HepG2 (cell line): ENCODE results near the gene ABCC5. TPM values are rescaled to one million over a fixed set of nuclear protein-coding genes. Genes with fewer than 3 reads are reported as not detected.

Source experiments
- ATAC-seq: fragments of 200-7000 bp; cut with Tn5 transposase; 3 replicates; pipeline ENCODE4 v1.9.1; 2020; ENCODE audit warnings: mild to moderate bottlenecking, moderate library complexity
- BruUV-seq: library from RNA; stranded (reverse); fragments of 400-500 nt; replicated peaks from 2 replicates; lab custom pipeline; 2021; lab: Mats Ljungman, UMichigan
- CTCF ChIA-PET: fragments of 300-600 bp; formaldehyde crosslinking; extraction: SDS; loops from one replicate; lab custom pipeline; 2021; ENCODE audit warnings: low total read pairs, inconsistent platforms, low intra/inter-chr PET ratio; lab: Yijun Ruan, JAX
- POLR2A ChIA-PET: fragments of 350-600 bp; sonication (Branson Sonifier 250); formaldehyde crosslinking; loops from one replicate; lab custom pipeline; 2020; ENCODE audit warnings: antibody characterized with exemption, inconsistent platforms; lab: Yijun Ruan, JAX
- DNase-seq: peaks from one replicate; pipeline ENCODE4 v3.0.0-alpha.2; 2015; ENCODE audit warnings: low spot score
- FAIRE-seq: peaks from 3 replicates; lab custom pipeline; 2011; peaks lifted over from hg19 to GRCh38; lab: Jason Lieb, UNC
- H2AFZ ChIP-seq: one replicate; pipeline ENCODE4 v1.6.1; 2011; ENCODE audit warnings: low read length, inconsistent platforms
- H3K27ac ChIP-seq: fragments of 300-600 bp; 3 replicates; pipeline ENCODE4 v1.8.0; 2011; ENCODE audit warnings: mixed run types, mild to moderate bottlenecking, mixed read lengths, low read length, inconsistent platforms; ENCODE audit not compliant: insufficient read depth; ENCODE audit errors: extremely low read length
- H3K27me3 ChIP-seq, 2 experiments: fragments of 200-600 bp in 1 of 2; 2 replicates in 1 of 2; 3 replicates in 1 of 2; pipeline versions ENCODE4 v1.6.0 to v1.8.0; 2011; ENCODE audit warnings: low read length in 2 of 2, mild to moderate bottlenecking in 2 of 2, moderate library complexity in 2 of 2, inconsistent platforms in 1 of 2; ENCODE audit not compliant: insufficient read depth in 2 of 2, control insufficient read depth in 1 of 2
- H3K36me3 ChIP-seq, 2 experiments: fragments of 200-600 bp in 1 of 2; replicated peaks in 1 of 2; 2 replicates in 1 of 2; 3 replicates in 1 of 2; pipeline versions ENCODE4 v1.5.1 to v1.8.0; 2011; ENCODE audit warnings: low read length in 2 of 2, inconsistent platforms in 1 of 2; ENCODE audit not compliant: insufficient read depth in 2 of 2, control insufficient read depth in 1 of 2
- H3K4me1 ChIP-seq: 2 replicates; pipeline ENCODE4 v1.5.1; 2012; ENCODE audit warnings: low read length, inconsistent platforms; ENCODE audit not compliant: insufficient read depth
- H3K4me2 ChIP-seq: 2 replicates; pipeline ENCODE4 v1.6.0; 2011; ENCODE audit warnings: low read depth, low read length, inconsistent platforms
- H3K4me3 ChIP-seq, 3 experiments: fragments of 200-600 bp in 1 of 3; sonication (generic), shearing (Covaris generic) in 1 of 3; replicated peaks in 1 of 3; 2 replicates each; pipeline ENCODE4 v1.5.1; 2011 to 2016; ENCODE audit warnings: low read length in 3 of 3, inconsistent platforms in 2 of 3, low read depth in 2 of 3, mild to moderate bottlenecking in 2 of 3, control low read depth in 1 of 3, mixed read lengths in 1 of 3; ENCODE audit not compliant: insufficient read depth in 1 of 3
- H3K79me2 ChIP-seq: one replicate; pipeline ENCODE4 v1.6.1; 2011; ENCODE audit warnings: low read length, inconsistent platforms; ENCODE audit not compliant: insufficient read depth
- H3K9ac ChIP-seq: 2 replicates; pipeline ENCODE4 v1.6.0; 2011; ENCODE audit warnings: mild to moderate bottlenecking, low read depth, low read length, inconsistent platforms; ENCODE audit not compliant: insufficient read depth
- H3K9me3 ChIP-seq: 2 replicates; pipeline ENCODE4 v1.5.1; 2012; ENCODE audit warnings: mild to moderate bottlenecking, low read length
- H4K20me1 ChIP-seq: 2 replicates; pipeline ENCODE4 v1.6.0; 2011; ENCODE audit warnings: inconsistent platforms, mild to moderate bottlenecking, low read length, moderate library complexity; ENCODE audit not compliant: insufficient read depth
- CBX2 ChIP-seq, 2 experiments: fragments of 200-600 bp in 1 of 2; sonication (generic); formaldehyde crosslinking in 1 of 2; IDR thresholded peaks; 2 replicates each; pipeline versions ENCODE4 v1.7.0 to v1.8.1; 2018 to 2022; ENCODE audit warnings: low read depth in 2 of 2, low read length in 1 of 2, mild to moderate bottlenecking in 1 of 2, missing genetic modification reagents in 1 of 2
- CCAR2 ChIP-seq: fragments of 200-400 bp; formaldehyde crosslinking; optimal IDR thresholded peaks from 2 replicates; pipeline ENCODE3; 2018; ENCODE audit warnings: low read depth, mild to moderate bottlenecking, low read length, moderate library complexity
- DNMT3B ChIP-seq: conservative IDR thresholded peaks from 2 replicates; pipeline ENCODE4 v1.6.1; 2016; ENCODE audit warnings: missing biosample characterization, control low read depth
- MAFF ChIP-seq: IDR thresholded peaks from 2 replicates; pipeline ENCODE4 v1.6.1; 2011; ENCODE audit warnings: low read depth, low read length, improper control_type of control experiment
- RXRA ChIP-seq: sonication (generic); formaldehyde crosslinking; IDR thresholded peaks from 2 replicates; pipeline ENCODE4 v1.5.1; 2020; ENCODE audit warnings: missing genetic modification reagents
- ZKSCAN8 ChIP-seq: IDR thresholded peaks from 2 replicates; pipeline ENCODE4 v1.6.1; 2016; ENCODE audit warnings: borderline replicate concordance, missing genetic modification reagents, missing compliant biosample characterization
- ZNF280B ChIP-seq: sonication (generic); formaldehyde crosslinking; IDR thresholded peaks from 2 replicates; pipeline ENCODE4 v1.5.0; 2020; ENCODE audit warnings: missing genetic modification reagents, mild to moderate bottlenecking, borderline replicate concordance
- ZNF547 ChIP-seq: sonication (generic); formaldehyde crosslinking; IDR thresholded peaks from 2 replicates; pipeline ENCODE4 v1.5.1; 2020; ENCODE audit warnings: mild to moderate bottlenecking, missing genetic modification reagents
- ZNF576 ChIP-seq: sonication (generic); formaldehyde crosslinking; IDR thresholded peaks from 2 replicates; pipeline ENCODE4 v1.4.0; 2020; ENCODE audit warnings: mild to moderate bottlenecking, missing genetic modification reagents
- ZSCAN29 ChIP-seq: sonication (generic); formaldehyde crosslinking; conservative IDR thresholded peaks from 2 replicates; pipeline ENCODE4 v1.4.0; 2020; ENCODE audit warnings: mild to moderate bottlenecking, missing genetic modification reagents
- WGBS: methylation state at CpG from one replicate; pipeline ENCODE4 v1.1.6; 2017; ENCODE audit warnings: low lambda C conversion rate; 5-methylcytosine and 5-hydroxymethylcytosine counted together
- in situ Hi-C: cut with HindIII; loops from 2 replicates; pipeline ENCODE4 v1.10.0; 2017; ENCODE audit warnings: low pct_unique_long_range_greater_than_20kb; ENCODE audit not compliant: extremely low pct_ligation_motif_present
- intact Hi-C: fragments of 100-400 bp; cut with micrococcal nuclease; formaldehyde crosslinking; loops from one replicate; pipeline ENCODE4 v1.10.0; 2022; ENCODE audit not compliant: unreplicated experiment
- polyA plus RNA-seq, 8 experiments: library from polyadenylated mRNA; depleted of rRNA in 3 of 8; stranded (reverse) in 7 of 8; unstranded in 1 of 8; fragments of >200 nt; fragmentation: Illumina TruSeq in 4 of 8; extraction: Trizol in 4 of 8; gene quantifications; 2 replicates each; pipeline versions ENCODE4 v1.2.1 to v1.2.3, GENCODE V29; 2011 to 2016; ENCODE audit warnings: low read depth in 4 of 8, missing spikeins in 1 of 8, mixed read lengths in 1 of 8; ENCODE audit not compliant: insufficient read depth in 1 of 8
- total RNA-seq, 5 experiments: library from RNA; depleted of rRNA; stranded (reverse); fragments of >200 nt; fragmentation: Illumina TruSeq; extraction: Trizol; gene quantifications; 2 replicates each; pipeline ENCODE4 v1.2.3, GENCODE V29; 2016; ENCODE audit warnings: low read depth in 1 of 5

ABCC5 gene
- total and polyA plus RNA-seq, 2 of the 13 experiments (the other 11 are each of a cell fraction or from before 2014, with no cell fraction given), result 12.5 to 12.7 TPM

GRCh38 chr3:183898028-183898431, 119.7 kb downstream of the ABCC5 start:
- Histone ChIP-seq H2AFZ (no peak overlapping the region), H3K9me3 (no peaks in the 10 kb centered on the region), H3K9ac (no peak overlapping the region), H3K27ac (no peak overlapping the region), H3K36me3 (no peaks in the 10 kb centered on the region), H4K20me1 (no peaks in the 10 kb centered on the region), H3K27me3 (peaks cover 0 to 14% of the 10 kb centered on the region in 2 experiments; a peak in 1 of 5 replicates), H3K4me3 (no peak overlapping the region), H3K4me1 (peaks cover 27% of the 10 kb centered on the region), H3K4me2 (no peak overlapping the region), H3K79me2 (no peaks in the 10 kb centered on the region)
- intact Hi-C loops, result loop anchor here (5.0 kb wide), 2 partner anchors 344 to 389 kb away; no protein-coding TSS in a partner anchor
- CTCF ChIA-PET, result no interaction called here
- no TSS peak for BruUV-seq
- FAIRE-seq (no peak), ATAC-seq (no peak), DNase-seq (no peak)
- 58% methylated on average over 11 of the region's 11 CpGs for WGBS
- TF ChIP-seq ZSCAN29 (CRISPR knock-in tag) (no peak), ZNF547 (CRISPR knock-in tag) (no peak), ZKSCAN8 (CRISPR knock-in tag) (no peak), DNMT3B (CRISPR knock-in tag) (no peak), RXRA (CRISPR knock-in tag) (no peak), ZNF280B (no peak), CBX2 (IDR thresholded peaks at IDR 0.05; ENCODE audit: low read depth, low read length) (no peak), CBX2 (CRISPR knock-in tag; IDR thresholded peaks at IDR 0.05; ENCODE audit: low read depth) (no peak), ZNF576 (CRISPR knock-in tag) (no peak), MAFF (no peak), CCAR2 (no peak)
- in situ Hi-C loops, result loop anchor here (5.0 to 25.0 kb wide), 3 partner anchors 119 to 334 kb away; partner anchors contain the start of genes ABCC5 and EIF2B5
- POLR2A ChIA-PET, result interaction anchor here (1.8 kb wide), 1 partner anchor 14 kb away, joined by 5 read pairs; no protein-coding TSS in a partner anchor
